Osteoblast (primary cell): Measurements from ENCODE around the gene NOL4L. TPM values are rescaled to one million over a fixed set of nuclear protein-coding genes. Genes with fewer than 3 reads are reported as not detected.

ENCODE experiments used
- DNase-seq: peaks from one replicate; pipeline ENCODE4 v3.0.0; 2011; ENCODE audit warnings: low spot score, mixed read lengths; ENCODE audit not compliant: insufficient read length; ENCODE audit errors: missing footprints
- H2AFZ ChIP-seq: 2 replicates; pipeline ENCODE4 v1.6.0; 2011; ENCODE audit warnings: mild to moderate bottlenecking, low read length
- H3K27ac ChIP-seq: 2 replicates; pipeline ENCODE4 v1.5.1; 2011; ENCODE audit warnings: mild to moderate bottlenecking, low read depth, low read length, moderate library complexity
- H3K27me3 ChIP-seq: 2 replicates; pipeline ENCODE4 v1.6.0; 2012; ENCODE audit warnings: mild to moderate bottlenecking, control low read depth, inconsistent platforms, low read length, moderate library complexity; ENCODE audit not compliant: insufficient read depth
- H3K36me3 ChIP-seq: 2 replicates; pipeline ENCODE4 v1.5.1; 2011; ENCODE audit warnings: mild to moderate bottlenecking, low read length, control low read depth, moderate library complexity; ENCODE audit not compliant: insufficient read depth
- H3K4me1 ChIP-seq: 2 replicates; pipeline ENCODE4 v1.5.1; 2011; ENCODE audit warnings: mild to moderate bottlenecking, low read length, control low read depth, moderate library complexity; ENCODE audit not compliant: insufficient read depth
- H3K4me2 ChIP-seq: 2 replicates; pipeline ENCODE4 v1.6.0; 2011; ENCODE audit warnings: mild to moderate bottlenecking, low read length; ENCODE audit not compliant: insufficient read depth
- H3K4me3 ChIP-seq: fragments of 200-600 bp; sonication (generic); 3 replicates; pipeline ENCODE4 v1.5.1; 2012; ENCODE audit warnings: mild to moderate bottlenecking, low read length, inconsistent platforms; ENCODE audit not compliant: insufficient read depth
- H3K79me2 ChIP-seq: 2 replicates; pipeline ENCODE4 v1.6.0; 2012; ENCODE audit warnings: mild to moderate bottlenecking, low read length, control low read depth, inconsistent platforms; ENCODE audit not compliant: insufficient read depth
- H3K9me3 ChIP-seq: 2 replicates; pipeline ENCODE4 v1.5.1; 2011; ENCODE audit warnings: low read depth, low read length, control low read depth
- H4K20me1 ChIP-seq: 2 replicates; pipeline ENCODE4 v1.6.0; 2012; ENCODE audit warnings: mild to moderate bottlenecking, low read length, control low read depth; ENCODE audit not compliant: insufficient read depth
- CTCF ChIP-seq: IDR thresholded peaks from 2 replicates; pipeline ENCODE4 v1.5.1; 2011; ENCODE audit warnings: mild to moderate bottlenecking, low read depth, low read length, moderate library complexity; ENCODE audit errors: extremely low read depth
- total RNA-seq: library from RNA; depleted of rRNA; stranded (reverse); fragments of >200 nt; gene quantifications from 2 replicates; pipeline ENCODE4 v1.2.3, GENCODE V29; 2012

NOL4L gene
- total RNA-seq, 1 donor: 6.2 TPM

GRCh38 chr20:32551693-32552092 is 33.4 kb downstream of the NOL4L start:
- Histone ChIP-seq H3K4me1 (no peaks in the 10 kb centered on the region), H3K27ac (no peak overlapping the region), H3K4me3 (no peak overlapping the region), H3K27me3 (peaks cover 14% of the 10 kb centered on the region), H4K20me1 (no peaks in the 10 kb centered on the region), H2AFZ (no peak overlapping the region), H3K79me2 (no peaks in the 10 kb centered on the region), H3K36me3 (no peaks in the 10 kb centered on the region), H3K4me2 (no peak overlapping the region), H3K9me3 (no peaks in the 10 kb centered on the region)
- no peak for TF ChIP-seq CTCF
- DNase-seq: no peak

GRCh38 chr20:32549842-32550241 is 35.3 kb downstream of the NOL4L start:
- Histone ChIP-seq H3K4me3 (no peak overlapping the region), H3K4me1 (no peaks in the 10 kb centered on the region), H3K27me3 (peaks cover 10% of the 10 kb centered on the region), H3K27ac (no peak overlapping the region), H3K36me3 (no peaks in the 10 kb centered on the region), H3K4me2 (no peak overlapping the region), H3K79me2 (no peaks in the 10 kb centered on the region), H2AFZ (no peak overlapping the region), H4K20me1 (no peaks in the 10 kb centered on the region), H3K9me3 (no peaks in the 10 kb centered on the region)
- no peak for TF ChIP-seq CTCF
- DNase-seq: no peak

- no peak overlapping the region for H3K27ac ChIP-seq
- no peak for TF ChIP-seq CTCF
- no peak for DNase-seq
- H3K36me3 ChIP-seq: no peaks in the 10 kb centered on the region
- H3K79me2 ChIP-seq: no peaks in the 10 kb centered on the region
- no peaks in the 10 kb centered on the region for H4K20me1 ChIP-seq
- H3K4me2 ChIP-seq: no peak overlapping the region
- H3K4me1 ChIP-seq: no peaks in the 10 kb centered on the region
- H2AFZ ChIP-seq: no peak overlapping the region
- no peaks in the 10 kb centered on the region for H3K9me3 ChIP-seq
- no peak overlapping the region for H3K4me3 ChIP-seq
- H3K27me3 ChIP-seq: peaks cover 10% of the 10 kb centered on the region
These were observed 37.4 kb downstream of the NOL4L start for GRCh38 chr20:32547753-32548034.

GRCh38 chr20:32546918-32547752 is 38.0 kb downstream of the NOL4L start:
- Histone ChIP-seq H3K79me2 (no peaks in the 10 kb centered on the region), H2AFZ (no peak overlapping the region), H3K4me3 (no peak overlapping the region), H3K4me2 (no peak overlapping the region), H3K4me1 (no peaks in the 10 kb centered on the region), H3K27me3 (peaks cover 10% of the 10 kb centered on the region), H4K20me1 (no peaks in the 10 kb centered on the region), H3K9me3 (no peaks in the 10 kb centered on the region), H3K27ac (no peak overlapping the region), H3K36me3 (no peaks in the 10 kb centered on the region)
- no peak for TF ChIP-seq CTCF
- DNase-seq: no peak
